Neural crest cell (in vitro differentiated cells): ENCODE results near the gene SLC43A3. TPM values are rescaled to one million over a fixed set of nuclear protein-coding genes. Genes with fewer than 3 reads are reported as not detected.
A peak's percentile ranks its signal among the peaks of the same experiment; 100 is the strongest.
"Not testable (repeated sequence)": the region's sequence is repeated elsewhere in the genome, so short reads cannot be mapped to it uniquely, and the experiment has no call there.

Experiments used
- DNase-seq: peaks from one replicate; pipeline ENCODE4 v3.0.0; 2021; ENCODE audit warnings: low read depth, mixed read lengths, low spot score
- H3K27ac Mint-ChIP-seq: one replicate; pipeline ENCODE4 v1.8.0; 2021; ENCODE audit warnings: mild to moderate bottlenecking, mixed read lengths; ENCODE audit not compliant: unreplicated experiment
- H3K27me3 Mint-ChIP-seq: 2 replicates; pipeline ENCODE4 v1.8.0; 2021; ENCODE audit warnings: low read depth, mild to moderate bottlenecking, mixed read lengths
- H3K36me3 Mint-ChIP-seq: 2 replicates; pipeline ENCODE4 v1.8.0; 2021; ENCODE audit warnings: low read depth, mild to moderate bottlenecking, mixed read lengths
- H3K4me1 Mint-ChIP-seq: 2 replicates; pipeline ENCODE4 v1.8.0; 2021; ENCODE audit warnings: mixed read lengths
- H3K4me3 Mint-ChIP-seq: one replicate; pipeline ENCODE4 v1.8.0; 2021; ENCODE audit warnings: mild to moderate bottlenecking, mixed read lengths
- H3K9me3 Mint-ChIP-seq: 2 replicates; pipeline ENCODE4 v1.8.0; 2021; ENCODE audit warnings: mixed read lengths
- CTCF ChIP-seq: fragments of 200-600 bp; sonication (generic); conservative IDR thresholded peaks from 2 replicates; pipeline ENCODE4 v1.5.0; 2021; ENCODE audit warnings: antibody characterized with exemption, mild to moderate bottlenecking
- total RNA-seq: library from RNA; stranded (reverse); gene quantifications from 2 replicates; pipeline ENCODE4 v1.2.1, GENCODE V29; 2021

The SLC43A3 gene
- total RNA-seq, 1 donor from 2014 or later, result 52.9 TPM

GRCh38 chr11:57446055-57446454 is 19.1 kb upstream of the SLC43A3 start:
- DNase-seq, result no peak
- H3K36me3 Mint-ChIP-seq, result no peaks in the 10 kb centered on the region
- no peaks in the 10 kb centered on the region for H3K4me1 Mint-ChIP-seq
- TF ChIP-seq CTCF, result no peak
- no peaks in the 10 kb centered on the region for H3K9me3 Mint-ChIP-seq
- H3K4me3 Mint-ChIP-seq, result no peak overlapping the region
- H3K27me3 Mint-ChIP-seq, result peaks cover 51% of the 10 kb centered on the region
- H3K27ac Mint-ChIP-seq, result no peak overlapping the region

- not testable (repeated sequence) for H3K27ac Mint-ChIP-seq, H3K36me3 Mint-ChIP-seq, DNase-seq, H3K4me3 Mint-ChIP-seq, H3K4me1 Mint-ChIP-seq, H3K9me3 Mint-ChIP-seq
- peaks cover 44% of the 10 kb centered on the region for H3K27me3 Mint-ChIP-seq
Observed at GRCh38 chr11:57445122-57445394, 18.1 kb upstream of the SLC43A3 start.

GRCh38 chr11:57444362-57445121 is 17.6 kb upstream of the SLC43A3 start:
- Mint-ChIP-seq H3K36me3 (no peaks in the 10 kb centered on the region), H3K9me3 (no peaks in the 10 kb centered on the region), H3K4me3 (no peak overlapping the region), H3K27me3 (peaks cover 38% of the 10 kb centered on the region), H3K4me1 (no peaks in the 10 kb centered on the region), H3K27ac (no peak overlapping the region)
- no peak for DNase-seq
- no peak for TF ChIP-seq CTCF

- H3K27ac Mint-ChIP-seq, result no peak overlapping the region
- no peaks in the 10 kb centered on the region for H3K4me1 Mint-ChIP-seq
- TF ChIP-seq CTCF, result no peak
- no peaks in the 10 kb centered on the region for H3K9me3 Mint-ChIP-seq
- no peak for DNase-seq
- H3K36me3 Mint-ChIP-seq, result no peaks in the 10 kb centered on the region
- H3K27me3 Mint-ChIP-seq, result peaks cover 11% of the 10 kb centered on the region
- no peak overlapping the region for H3K4me3 Mint-ChIP-seq
Observed at GRCh38 chr11:57440744-57441414, 14.0 kb upstream of the SLC43A3 start.

- H3K9me3 Mint-ChIP-seq, result no peaks in the 10 kb centered on the region
- DNase-seq, result no peak
- no peaks in the 10 kb centered on the region for H3K36me3 Mint-ChIP-seq
- H3K27ac Mint-ChIP-seq, result peak overlapping the region; percentile 71
- H3K27me3 Mint-ChIP-seq, result peaks cover 11% of the 10 kb centered on the region
- H3K4me1 Mint-ChIP-seq, result no peaks in the 10 kb centered on the region
- no peak overlapping the region for H3K4me3 Mint-ChIP-seq
- TF ChIP-seq CTCF, result no peak
Observed at GRCh38 chr11:57439786-57440185, 12.9 kb upstream of the SLC43A3 start.
